Brain microvascular endothelial cell (primary cell): ENCODE results near the gene CASQ1.

Source experiments
- DNase-seq: peaks from one replicate; pipeline ENCODE4 v3.0.0-alpha.2; 2020
- H3K27ac ChIP-seq: fragments of 250-450 bp; sonication (Bioruptor Pico); 2 replicates; pipeline ENCODE4 v1.5.1; 2020; ENCODE audit warnings: mild to moderate bottlenecking, moderate library complexity
- H3K27me3 ChIP-seq: fragments of 250-450 bp; sonication (Bioruptor Pico); replicated peaks from 2 replicates; pipeline ENCODE4 v1.5.1; 2020; ENCODE audit warnings: mild to moderate bottlenecking
- H3K36me3 ChIP-seq: fragments of 250-450 bp; sonication (Bioruptor Pico); replicated peaks from 2 replicates; pipeline ENCODE4 v1.5.1; 2020; ENCODE audit warnings: mild to moderate bottlenecking
- H3K4me3 ChIP-seq: 2 replicates; pipeline ENCODE4 v1.5.1; 2011; ENCODE audit warnings: low read depth, mild to moderate bottlenecking, control low read depth, low read length, moderate library complexity
- CTCF ChIP-seq: IDR thresholded peaks from 2 replicates; pipeline ENCODE4 v1.5.1; 2011; ENCODE audit warnings: low read depth, mild to moderate bottlenecking, moderate library complexity, low read length, control low read depth, inconsistent platforms; ENCODE audit errors: missing control alignments
- in situ Hi-C: cut with HindIII; loops from 2 replicates; pipeline ENCODE4 v1.10.0; 2017; ENCODE audit warnings: low sequenced_read_pairs, low pct_ligation_motif_present

The CASQ1 gene

DNA sequence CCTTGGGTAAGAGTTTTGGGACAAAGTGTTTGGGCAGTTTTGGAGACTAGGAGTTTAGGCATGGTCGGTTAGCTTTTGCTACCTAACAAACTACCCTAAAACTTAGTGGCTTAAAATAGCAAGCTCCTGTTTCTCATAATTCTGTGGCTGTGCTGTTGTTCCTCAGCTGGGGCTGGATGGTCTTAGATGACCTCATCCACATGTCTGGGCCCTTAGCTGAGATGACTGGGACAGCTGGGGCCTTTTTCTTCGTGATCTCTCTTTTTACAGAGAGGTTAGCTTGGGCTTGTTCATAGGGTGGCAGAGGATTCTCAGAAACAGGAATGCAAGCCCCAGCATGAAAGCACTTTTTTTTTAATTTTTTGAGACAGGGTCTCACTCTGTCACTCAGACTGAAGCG, 32.3 kb upstream of the CASQ1 start:
- TF ChIP-seq CTCF, result no peak
- H3K36me3 ChIP-seq, result no peaks in the 10 kb centered on the region
- H3K27ac ChIP-seq, result no peak overlapping the region

DNA sequence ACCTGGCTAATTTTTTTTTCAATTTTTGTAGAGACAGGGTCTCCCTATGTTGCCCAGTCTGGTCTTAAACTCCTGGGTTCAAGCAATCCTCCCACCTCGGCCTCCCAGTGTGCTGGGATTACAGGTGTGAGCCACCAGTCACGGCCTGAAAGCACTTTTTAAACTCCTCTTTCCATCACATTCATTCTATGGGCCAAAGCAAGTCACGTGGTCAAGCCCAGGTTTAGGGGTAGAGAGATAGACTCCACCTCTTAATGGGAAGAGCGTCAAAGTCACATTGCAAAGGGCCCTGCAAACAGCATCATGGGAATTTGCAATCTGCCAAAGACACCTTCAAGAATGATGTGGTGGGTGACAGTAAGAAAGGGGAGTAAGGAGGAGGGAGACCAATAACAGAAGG, 31.8 kb upstream of the CASQ1 start:
- no peaks in the 10 kb centered on the region for H3K27me3 ChIP-seq
- no peaks in the 10 kb centered on the region for H3K36me3 ChIP-seq
- no peak overlapping the region for H3K27ac ChIP-seq
- no peak overlapping the region for H3K4me3 ChIP-seq
- in situ Hi-C loops, result no loop called here
- no peak for DNase-seq
- TF ChIP-seq CTCF, result no peak

More for the DNA sequence above, 32.3 kb upstream of the CASQ1 start:
- Histone ChIP-seq H3K4me3 (no peak overlapping the region), H3K27me3 (no peaks in the 10 kb centered on the region)
- DNase-seq, result no peak
- in situ Hi-C loops, result no loop called here

- Histone ChIP-seq H3K4me3 (no peak overlapping the region), H3K27me3 (no peaks in the 10 kb centered on the region), H3K27ac (no peak overlapping the region), H3K36me3 (no peaks in the 10 kb centered on the region)
- TF ChIP-seq CTCF, result no peak
- in situ Hi-C loops, result no loop called here
- DNase-seq, result no peak
Observed at GRCh38 chr1:160159846-160160245, 30.5 kb upstream of the CASQ1 start.

- TF ChIP-seq CTCF, result peak; percentile 70
- Histone ChIP-seq H3K27ac (no peak overlapping the region), H3K4me3 (no peak overlapping the region), H3K27me3 (no peaks in the 10 kb centered on the region), H3K36me3 (no peaks in the 10 kb centered on the region)
- in situ Hi-C loops, result no loop called here
- peak; percentile 17 for DNase-seq
Observed at GRCh38 chr1:160161965-160162705, 28.2 kb upstream of the CASQ1 start.

GRCh38 chr1:160162931-160163330, 27.4 kb upstream of the CASQ1 start:
- no peak overlapping the region for H3K27ac ChIP-seq
- TF ChIP-seq CTCF, result no peak
- H3K27me3 ChIP-seq, result no peaks in the 10 kb centered on the region
- no peak for DNase-seq
- H3K36me3 ChIP-seq, result no peaks in the 10 kb centered on the region
- no peak overlapping the region for H3K4me3 ChIP-seq
- in situ Hi-C loops, result no loop called here

GRCh38 chr1:160163615-160164014, 26.8 kb upstream of the CASQ1 start:
- H3K27me3 ChIP-seq, result no peaks in the 10 kb centered on the region
- in situ Hi-C loops, result no loop called here
- H3K4me3 ChIP-seq, result no peak overlapping the region
- H3K36me3 ChIP-seq, result no peaks in the 10 kb centered on the region
- DNase-seq, result no peak
- no peak for TF ChIP-seq CTCF
- H3K27ac ChIP-seq, result no peak overlapping the region
